B cell (primary cell): ENCODE data around the gene CYFIP2. TPM values are rescaled to one million over a fixed set of nuclear protein-coding genes. Genes with fewer than 3 reads are reported as not detected.

Experiments
- ATAC-seq: fragments of 200-7000 bp; cut with Tn5 transposase; one replicate; pipeline ENCODE4 v1.10.0; 2021; ENCODE audit warnings: low read depth, mild to moderate bottlenecking, moderate number of reproducible peaks, moderate library complexity
- CTCF ChIA-PET: fragments of 350-600 bp; sonication (Branson Sonifier 250); formaldehyde crosslinking; loops from one replicate; lab custom pipeline; 2021; ENCODE audit warnings: antibody characterized with exemption, inconsistent platforms; lab: Charles Lee
- POLR2A ChIA-PET: fragments of 350-600 bp; sonication (Branson Sonifier 250); formaldehyde crosslinking; loops from one replicate; lab custom pipeline; 2021; ENCODE audit warnings: antibody characterized with exemption; lab: Charles Lee
- DNase-seq: peaks from one replicate; pipeline ENCODE4 v3.0.0; 2013
- H2AFZ ChIP-seq: 2 replicates; pipeline ENCODE4 v1.6.1; 2012; ENCODE audit warnings: mild to moderate bottlenecking, low read depth, low read length; ENCODE audit not compliant: insufficient read depth, poor library complexity, severe bottlenecking
- H3K27ac ChIP-seq, 2 donors: 1 replicate in 1 of 2; 2 replicates in 1 of 2; pipeline ENCODE4 v1.5.1; 2012 to 2013; ENCODE audit warnings: low read length in 2 of 2, mild to moderate bottlenecking in 2 of 2, moderate library complexity in 1 of 2
- H3K27me3 ChIP-seq, 4 experiments: fragments of 200-600 bp in 1 of 4; sonication (generic) in 1 of 4; replicated peaks in 1 of 4; 1 replicate in 2 of 4; 2 replicates in 2 of 4; pipeline versions ENCODE4 v1.6.1 to v1.7.0; 2013 to 2016; ENCODE audit warnings: low read length in 3 of 4, mild to moderate bottlenecking in 2 of 4, mixed read lengths in 1 of 4, moderate library complexity in 1 of 4; ENCODE audit not compliant: insufficient read depth in 4 of 4, control insufficient read depth in 3 of 4; ENCODE audit errors: control extremely low read depth in 1 of 4
- H3K36me3 ChIP-seq, 2 experiments: replicated peaks in 1 of 2; 1 replicate in 1 of 2; 2 replicates in 1 of 2; pipeline versions ENCODE4 v1.6.1 to v1.7.1; 2013; ENCODE audit warnings: low read length in 1 of 2; ENCODE audit not compliant: insufficient read depth in 2 of 2, control insufficient read depth in 1 of 2; ENCODE audit errors: control extremely low read depth in 1 of 2, extremely low read depth in 1 of 2
- H3K4me1 ChIP-seq, 2 donors: fragments of 200-600 bp in 1 of 2; sonication (generic) in 1 of 2; 1 replicate in 1 of 2; 2 replicates in 1 of 2; pipeline versions ENCODE4 v1.5.1 to v1.6.1; 2013 to 2017; ENCODE audit warnings: low read length in 2 of 2; ENCODE audit not compliant: control insufficient read depth in 2 of 2, insufficient read depth in 2 of 2
- H3K4me2 ChIP-seq: replicated peaks from 2 replicates; pipeline ENCODE3; 2012; ENCODE audit warnings: mild to moderate bottlenecking, low read depth, low read length; ENCODE audit not compliant: poor library complexity, severe bottlenecking
- H3K4me3 ChIP-seq, 5 experiments: fragments of 200-600 bp in 1 of 5; sonication (generic) in 1 of 5; 1 replicate in 3 of 5; 2 replicates in 2 of 5; pipeline versions ENCODE4 v1.5.1 to v1.7.0; 2011 to 2016; ENCODE audit warnings: low read length in 4 of 5, mild to moderate bottlenecking in 4 of 5, low read depth in 2 of 5, control low read depth in 1 of 5, moderate library complexity in 1 of 5; ENCODE audit not compliant: insufficient read depth in 1 of 5; ENCODE audit errors: control extremely low read depth in 1 of 5, extremely low read depth in 1 of 5
- H3K79me2 ChIP-seq: fragments of 200-600 bp; sonication (generic); one replicate; pipeline ENCODE4 v1.6.0; 2016; ENCODE audit warnings: low read length; ENCODE audit not compliant: control insufficient read depth, insufficient read depth
- H3K9ac ChIP-seq: fragments of 200-600 bp; sonication (generic); 2 replicates; pipeline ENCODE4 v1.6.1; 2017; ENCODE audit warnings: mild to moderate bottlenecking, low read length, moderate library complexity
- H3K9me3 ChIP-seq, 3 donors: one replicate each; pipeline versions ENCODE4 v1.6.1 to v1.7.1; 2013; ENCODE audit warnings: low read length in 2 of 3; ENCODE audit not compliant: control insufficient read depth in 2 of 3, insufficient read depth in 1 of 3; ENCODE audit errors: control extremely low read depth in 1 of 3
- H4K20me1 ChIP-seq: 2 replicates; pipeline ENCODE4 v1.6.0; 2012; ENCODE audit warnings: mild to moderate bottlenecking, low read length; ENCODE audit not compliant: insufficient read depth, control insufficient read depth, poor library complexity, severe bottlenecking
- H3K27ac Mint-ChIP-seq: one replicate; pipeline ENCODE4 v1.8.0; 2021; ENCODE audit warnings: mixed read lengths
- H3K27me3 Mint-ChIP-seq: one replicate; pipeline ENCODE4 v1.8.0; 2021; ENCODE audit warnings: mixed read lengths
- H3K4me1 Mint-ChIP-seq: one replicate; pipeline ENCODE4 v1.8.0; 2021; ENCODE audit warnings: mixed read lengths
- H3K4me3 Mint-ChIP-seq: one replicate; pipeline ENCODE4 v1.8.0; 2021; ENCODE audit warnings: mixed read lengths
- H3K9me3 Mint-ChIP-seq: one replicate; pipeline ENCODE4 v1.8.0; 2022; ENCODE audit warnings: mixed read lengths; ENCODE audit not compliant: insufficient read depth
- CTCF ChIP-seq: fragments of 200-600 bp; IDR thresholded peaks from one replicate; pipeline ENCODE4 v1.8.0; 2022; ENCODE audit warnings: antibody characterized with exemption, mild to moderate bottlenecking
- EZH2 ChIP-seq: IDR thresholded peaks from 2 replicates; pipeline ENCODE4 v1.6.1; 2012; ENCODE audit warnings: borderline replicate concordance, low read depth, mild to moderate bottlenecking, moderate library complexity, low read length; ENCODE audit not compliant: insufficient read depth, poor library complexity, severe bottlenecking
- WGBS: methylation state at CpG from one replicate; pipeline ENCODE4 v1.1.5; 2013; ENCODE audit warnings: missing lambda C conversion rate; ENCODE audit not compliant: insufficient coverage; 5-methylcytosine and 5-hydroxymethylcytosine counted together
- intact Hi-C: fragments of 100-400 bp; cut with micrococcal nuclease; formaldehyde crosslinking; loops from one replicate; pipeline ENCODE4 v1.10.0; 2022
- polyA plus RNA-seq: library from polyadenylated mRNA; depleted of rRNA; stranded (reverse); fragments of >200 nt; gene quantifications from 2 replicates; pipeline ENCODE4 v1.2.3, GENCODE V29; 2012
- total RNA-seq, 2 donors: library from RNA; stranded (reverse); fragments of 120-200 nt in 1 of 2; gene quantifications; 1 replicate in 1 of 2; 2 replicates in 1 of 2; pipeline versions ENCODE4 v1.2.3 to v1.2.4, GENCODE V29; 2013 to 2022

The CYFIP2 gene
- total and polyA plus RNA-seq, 2 donors (not counting 1 experiment from before 2014, with no cell fraction given) = 231 to 663 TPM

- Histone ChIP-seq H3K9me3 (no peaks in the 10 kb centered on the region), H3K9ac (no peak overlapping the region), H3K4me2 (peak overlapping the region; percentile 49), H3K4me3 (no peak overlapping the region), H3K27me3 (no peaks in the 10 kb centered on the region), H3K36me3 (no peaks in the 10 kb centered on the region), H4K20me1 (no peaks in the 10 kb centered on the region), H3K79me2 (no peaks in the 10 kb centered on the region), H3K4me1 (peaks cover 42 to 44% of the 10 kb centered on the region in 2 donors), H2AFZ (peak overlapping the region; percentile 18), H3K27ac (no peak overlapping the region)
- WGBS = 46% methylated on average over 4 of the region's 5 CpGs
- CTCF ChIA-PET = interaction anchor here (1.7 to 3.0 kb wide), 2 partner anchors 12 to 37 kb away, joined by 3 to 16 read pairs; no protein-coding TSS in a partner anchor
- ATAC-seq (peak; percentile 11), DNase-seq (no peak)
- Mint-ChIP-seq H3K27ac (peak overlapping the region; percentile 2), H3K9me3 (no peaks in the 10 kb centered on the region), H3K4me3 (peak overlapping the region; percentile 49), H3K4me1 (peaks cover 59% of the 10 kb centered on the region), H3K27me3 (no peaks in the 10 kb centered on the region)
- no peak for TF ChIP-seq EZH2
- TF ChIP-seq CTCF = no peak
- intact Hi-C loops = loop anchor here (5.0 kb wide), 2 partner anchors 35 to 45 kb away; no protein-coding TSS in a partner anchor
- POLR2A ChIA-PET = interaction anchor here (1.1 kb wide), 1 partner anchor 75 kb away, joined by 3 read pairs; the partner anchor contains the start of gene MED7
Observed at GRCh38 chr5:157217289-157218024, 48.5 kb upstream of the CYFIP2 start.
